GM18519 (cell line): ENCODE measurements around the gene UBALD2.

Source experiments
- ATAC-seq: cut with Tn5 transposase; IDR thresholded peaks from one replicate; pipeline ENCODE4 v1.9.1; 2021; ENCODE audit warnings: mild to moderate bottlenecking, moderate library complexity; ENCODE audit not compliant: unreplicated experiment, low FRiP score

Gene UBALD2

DNA sequence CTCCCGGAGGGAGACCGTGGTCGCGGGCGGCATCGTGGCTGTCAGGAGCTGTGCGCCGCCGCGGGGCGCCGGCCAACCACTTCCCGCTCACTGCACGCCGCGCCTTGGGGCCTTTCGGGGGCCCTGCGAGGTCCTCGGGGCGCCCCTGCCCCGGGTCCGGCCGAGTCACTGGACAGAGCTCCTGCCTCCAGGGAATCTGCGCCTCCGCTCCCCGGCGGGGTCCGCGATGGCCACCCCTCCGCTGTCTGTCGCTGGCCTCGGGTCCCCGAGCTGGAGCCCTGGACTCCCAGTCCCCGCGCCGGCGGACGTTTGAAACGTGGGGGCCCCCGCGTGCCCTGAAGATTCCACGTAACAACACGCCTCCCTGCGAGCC lies 42.8 kb downstream of the UBALD2 start, which contains the start of gene QRICH2:
TSS of gene QRICH2 (minus strand) at position 311 of the 373 bp plus-strand sequence. CDS start at position 33, 278 bp downstream.
- ATAC-seq, result no peak

DNA sequence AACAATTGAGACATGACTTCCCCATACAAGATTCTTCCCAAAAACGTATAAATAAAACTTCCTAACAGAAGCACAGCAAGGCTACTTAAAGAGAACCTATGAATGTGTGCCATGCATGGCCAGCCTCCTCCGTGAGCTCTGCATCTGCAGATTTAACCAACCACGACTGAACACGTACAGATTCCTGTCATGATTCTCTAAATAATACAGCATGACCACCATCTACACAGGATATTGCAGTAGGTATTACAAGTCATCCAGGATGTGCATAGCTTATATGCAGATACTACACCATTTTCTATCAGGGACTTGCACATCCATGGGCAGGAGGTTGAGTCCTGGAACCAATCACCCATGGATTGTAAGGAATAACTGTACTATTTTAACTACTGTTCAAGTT lies 44.3 kb downstream of the UBALD2 start:
- ATAC-seq, result no peak

DNA sequence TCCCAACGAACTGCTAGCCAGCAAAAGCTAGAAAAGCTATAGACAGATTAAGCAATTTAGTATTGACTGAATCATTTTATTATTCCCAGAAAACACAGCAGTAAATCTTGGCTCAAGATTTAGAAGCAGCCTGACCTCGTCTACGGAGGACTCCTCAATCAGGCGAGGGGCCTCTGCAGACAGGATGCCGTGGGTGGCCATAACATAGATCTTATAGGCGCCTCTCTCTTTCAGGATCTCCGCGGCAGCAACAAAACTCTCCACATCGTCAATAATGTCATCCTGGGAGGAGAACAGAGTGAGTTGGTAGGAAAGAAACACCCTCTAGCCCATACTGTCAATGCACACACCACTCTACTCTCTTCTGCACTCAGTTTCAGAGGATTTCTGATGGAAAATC lies 47.6 kb downstream of the UBALD2 start:
- ATAC-seq, result no peak

DNA sequence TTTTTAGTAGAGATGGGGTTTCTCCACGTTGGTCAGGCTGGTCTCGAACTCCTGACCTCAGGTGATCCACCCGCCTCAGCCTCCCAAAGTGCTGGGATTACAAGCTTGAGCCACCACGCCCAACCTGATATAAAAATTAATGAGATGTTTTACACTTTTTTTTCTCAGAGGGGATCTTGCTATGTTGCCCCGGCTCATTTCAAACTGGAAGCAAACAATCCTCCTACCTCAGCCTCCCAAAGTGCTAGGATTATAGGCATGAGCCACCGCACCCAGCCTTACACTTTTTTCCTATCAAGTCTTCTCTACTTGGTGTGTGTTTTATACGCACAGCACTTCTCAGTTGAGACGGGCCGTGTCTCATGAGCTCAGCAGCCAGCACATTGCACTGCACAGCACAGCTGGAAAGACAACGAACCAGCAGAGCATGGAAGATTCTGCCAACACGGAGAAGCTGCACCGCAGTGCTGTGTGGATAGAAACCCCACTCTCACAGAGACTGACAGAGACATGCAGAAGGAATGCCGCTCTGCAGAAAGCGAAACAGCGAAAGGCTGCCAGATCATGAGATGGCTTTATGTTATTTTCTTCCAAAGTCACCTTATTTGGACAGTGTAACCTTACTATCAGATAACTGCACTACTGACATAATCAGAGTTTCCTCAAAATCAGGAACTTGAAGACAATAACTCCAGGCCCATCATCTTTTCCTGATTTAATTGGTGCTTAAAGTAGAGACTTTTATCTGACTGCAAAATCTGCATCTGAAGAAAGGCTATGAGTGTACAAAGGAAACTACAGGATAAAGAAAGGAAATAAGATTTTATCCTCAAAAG lies 49.5 kb downstream of the UBALD2 start:
- no peak for ATAC-seq

- ATAC-seq, result no peak
These were observed 52.4 kb downstream of the UBALD2 start for GRCh38 chr17:76317535-76317934.

DNA sequence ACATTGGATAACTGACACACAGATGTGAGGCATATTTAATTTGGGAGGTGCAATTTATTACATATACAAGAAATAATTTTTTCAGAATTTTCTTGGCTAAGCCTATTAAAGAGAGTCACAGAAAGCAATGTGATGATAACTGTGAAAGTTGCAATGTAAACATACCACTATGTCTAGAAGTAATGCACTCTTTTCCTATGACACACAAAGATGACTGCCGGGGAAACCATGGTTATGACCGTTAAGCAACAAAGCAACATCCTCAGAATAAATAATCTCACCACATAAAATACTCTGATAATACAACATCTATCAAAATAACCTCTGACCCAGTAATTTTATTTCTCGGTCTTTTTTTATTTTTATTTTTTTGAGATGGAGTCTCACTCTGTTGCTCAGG lies 53.4 kb downstream of the UBALD2 start:
- no peak for ATAC-seq
